OCI-LY3 (cell line): Measurements from ENCODE around the gene DYNLT1.

Source experiments
- H2AFZ ChIP-seq: fragments of 200-600, 300-600 bp; shearing (Covaris generic); 2 replicates; pipeline ENCODE4 v1.6.0; 2014; ENCODE audit warnings: antibody characterized with exemption, low read depth, low read length
- H3K27ac ChIP-seq: fragments of 200-600, 300-600 bp; sonication (generic); 2 replicates; pipeline ENCODE4 v1.5.1; 2014; ENCODE audit warnings: mild to moderate bottlenecking, low read length, moderate library complexity, mixed read lengths
- H3K27me3 ChIP-seq: fragments of 200-600, 300-600 bp; sonication (generic); 2 replicates; pipeline ENCODE4 v1.6.1; 2014; ENCODE audit warnings: low read depth, low read length, mixed read lengths
- H3K36me3 ChIP-seq: fragments of 200-600, 300-600 bp; sonication (generic); replicated peaks from 2 replicates; pipeline ENCODE3; 2014; ENCODE audit warnings: low read depth, low read length, mixed read lengths
- H3K4me1 ChIP-seq: fragments of 300-600, 200-600 bp; sonication (generic); 2 replicates; pipeline ENCODE4 v1.6.1; 2014; ENCODE audit warnings: low read length, mixed read lengths
- H3K4me2 ChIP-seq: fragments of 200-600, 300-600 bp; sonication (generic); 2 replicates; pipeline ENCODE4 v1.6.1; 2014; ENCODE audit warnings: low read length, mixed read lengths
- H3K4me3 ChIP-seq: fragments of 300-600, 200-600 bp; sonication (generic); 2 replicates; pipeline ENCODE4 v1.5.1; 2014; ENCODE audit warnings: antibody characterized with exemption, mild to moderate bottlenecking, low read length, moderate library complexity
- H3K79me2 ChIP-seq: fragments of 300-600, 200-600 bp; shearing (Covaris generic); 2 replicates; pipeline ENCODE4 v1.6.1; 2014; ENCODE audit warnings: mild to moderate bottlenecking, low read length, mixed read lengths
- H3K9ac ChIP-seq: fragments of 300-600, 200-600 bp; shearing (Covaris generic); 2 replicates; pipeline ENCODE4 v1.6.0; 2014; ENCODE audit warnings: mild to moderate bottlenecking, low read length, moderate library complexity
- H3K9me3 ChIP-seq: fragments of 200-600, 300-600 bp; shearing (Covaris generic); 2 replicates; pipeline ENCODE4 v1.6.1; 2014; ENCODE audit warnings: low read length, mixed read lengths; ENCODE audit not compliant: insufficient read depth
- H4K20me1 ChIP-seq: fragments of 200-600, 300-600 bp; sonication (generic); 2 replicates; pipeline ENCODE4 v1.6.1; 2016; ENCODE audit warnings: low read length, mixed read lengths; ENCODE audit not compliant: insufficient read depth
- CTCF ChIP-seq: fragments of 200-600, 300-600 bp; sonication (generic); IDR thresholded peaks from 2 replicates; pipeline ENCODE4 v1.5.1; 2014; ENCODE audit warnings: antibody characterized with exemption, low read length, low read depth
- EZH2phosphoT487 ChIP-seq: fragments of 200-600 bp; shearing (Covaris generic); IDR thresholded peaks from 2 replicates; pipeline ENCODE4 v1.6.1; 2018; ENCODE audit warnings: antibody characterized with exemption, mixed run types, low read depth

DYNLT1 gene

GRCh38 chr6:158627168-158627939 is 17.2 kb downstream of the DYNLT1 start:
- Histone ChIP-seq H3K36me3 (peaks cover 5% of the 10 kb centered on the region), H3K79me2 (no peaks in the 10 kb centered on the region), H3K4me2 (no peak overlapping the region), H4K20me1 (no peaks in the 10 kb centered on the region), H3K9ac (no peak overlapping the region), H3K9me3 (no peaks in the 10 kb centered on the region), H3K4me3 (no peak overlapping the region), H3K27ac (no peak overlapping the region), H3K4me1 (no peaks in the 10 kb centered on the region), H2AFZ (no peak overlapping the region), H3K27me3 (no peaks in the 10 kb centered on the region)
- no peak for TF ChIP-seq CTCF
- TF ChIP-seq EZH2phosphoT487: no peak

GRCh38 chr6:158626360-158627167 is 18.0 kb downstream of the DYNLT1 start:
- Histone ChIP-seq H4K20me1 (no peaks in the 10 kb centered on the region), H3K9ac (no peak overlapping the region), H3K79me2 (no peaks in the 10 kb centered on the region), H3K36me3 (no peaks in the 10 kb centered on the region), H3K9me3 (no peaks in the 10 kb centered on the region), H3K27me3 (no peaks in the 10 kb centered on the region), H3K4me2 (no peak overlapping the region), H3K27ac (no peak overlapping the region), H3K4me3 (no peak overlapping the region), H2AFZ (no peak overlapping the region), H3K4me1 (no peaks in the 10 kb centered on the region)
- no peak for TF ChIP-seq EZH2phosphoT487
- no peak for TF ChIP-seq CTCF

GRCh38 chr6:158625881-158626305 is 18.6 kb downstream of the DYNLT1 start:
- Histone ChIP-seq H3K9ac (no peak overlapping the region), H4K20me1 (no peaks in the 10 kb centered on the region), H3K27ac (no peak overlapping the region), H3K4me1 (no peaks in the 10 kb centered on the region), H3K36me3 (no peaks in the 10 kb centered on the region), H2AFZ (no peak overlapping the region), H3K27me3 (no peaks in the 10 kb centered on the region), H3K4me2 (no peak overlapping the region), H3K79me2 (no peaks in the 10 kb centered on the region), H3K9me3 (no peaks in the 10 kb centered on the region), H3K4me3 (no peak overlapping the region)
- TF ChIP-seq EZH2phosphoT487 (no peak), CTCF (no peak)
